ENCODE data around the gene GPR157.
"Not testable (repeated sequence)": the region's sequence is repeated elsewhere in the genome, so short reads cannot be mapped to it uniquely, and the experiment has no call there.

Gene GPR157

GRCh38 chr1:9145714-9146113, 16.8 kb upstream of the GPR157 start:
- H3K4me3 ChIP-seq = no peak overlapping the region
- peaks cover 0 to 17% (median 12%) of the 10 kb centered on the region in 4 donors for H3K4me1 ChIP-seq
- peaks cover 0 to 7% (median 0%) of the 10 kb centered on the region in 3 donors for H3K36me3 ChIP-seq
- DNase-seq = no peak
- no peak for TF ChIP-seq CTCF (IDR thresholded peaks at IDR 0.05)
- no peaks in the 10 kb centered on the region for H3K9me3 ChIP-seq
- H3K27ac ChIP-seq = no peak overlapping the region
- H3K27me3 ChIP-seq = no peaks in the 10 kb centered on the region
- intact Hi-C loops (cut with DNase I; ENCODE audit: low total_unique reads) = loop anchor here (2.0 kb wide), 1 partner anchor 49 kb away; no protein-coding TSS in a partner anchor

- Histone ChIP-seq H3K4me3 (no peak overlapping the region), H3K27me3 (no peaks in the 10 kb centered on the region), H3K27ac (no peak overlapping the region), H3K4me1 (peaks cover 0 to 12% (median 8%) of the 10 kb centered on the region in 4 donors), H3K36me3 (peaks cover 0 to under 1% (median 0%) of the 10 kb centered on the region in 3 donors), H3K9me3 (no peaks in the 10 kb centered on the region)
- intact Hi-C loops (cut with DNase I; ENCODE audit: low total_unique reads) = loop anchor here (2.0 kb wide), 1 partner anchor 50 kb away; no protein-coding TSS in a partner anchor
- TF ChIP-seq CTCF (IDR thresholded peaks at IDR 0.05) = no peak
- DNase-seq = no peak
Measured at GRCh38 chr1:9145021-9145668, 16.2 kb upstream of the GPR157 start.

GRCh38 chr1:9144494-9144893, 15.6 kb upstream of the GPR157 start:
- intact Hi-C loops (cut with DNase I; ENCODE audit: low total_unique reads) = loop anchor here (2.0 kb wide), 1 partner anchor 50 kb away; no protein-coding TSS in a partner anchor
- not testable (repeated sequence) for H3K27ac ChIP-seq, H3K27me3 ChIP-seq, H3K9me3 ChIP-seq, H3K36me3 ChIP-seq, H3K4me1 ChIP-seq, H3K4me3 ChIP-seq, DNase-seq

GRCh38 chr1:9143250-9143649, 14.3 kb upstream of the GPR157 start:
- no peaks in the 10 kb centered on the region for H3K27me3 ChIP-seq
- no peak for TF ChIP-seq CTCF (IDR thresholded peaks at IDR 0.05)
- DNase-seq = peak; percentile 66 to 73
- no peaks in the 10 kb centered on the region for H3K9me3 ChIP-seq
- no peaks in the 10 kb centered on the region for H3K4me1 ChIP-seq
- no peak overlapping the region for H3K27ac ChIP-seq
- H3K36me3 ChIP-seq = no peaks in the 10 kb centered on the region
- intact Hi-C loops (cut with DNase I; ENCODE audit: low total_unique reads) = no loop called here
- H3K4me3 ChIP-seq = no peak overlapping the region

DNA sequence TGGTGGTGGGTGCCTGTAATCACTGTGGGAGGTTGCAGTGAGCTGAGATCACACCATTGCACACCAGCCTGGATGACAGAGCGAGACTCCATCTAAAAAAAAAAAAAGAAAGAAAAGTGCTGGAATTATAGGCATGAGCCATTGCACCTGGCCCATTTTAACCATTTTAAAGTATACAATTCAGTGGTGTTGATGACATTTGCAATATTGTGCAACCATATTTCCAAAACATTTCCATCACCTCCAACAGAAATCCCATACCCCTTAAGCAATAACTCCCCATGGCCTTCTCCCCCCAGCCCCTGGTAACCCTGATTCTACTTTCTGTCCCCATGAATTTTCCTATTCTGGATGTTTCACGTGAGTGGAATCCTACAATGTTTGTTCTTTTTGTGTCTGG, 11.0 kb upstream of the GPR157 start:
- Histone ChIP-seq H3K36me3 (no peaks in the 10 kb centered on the region), H3K4me3 (no peak overlapping the region), H3K27me3 (no peaks in the 10 kb centered on the region), H3K4me1 (no peaks in the 10 kb centered on the region), H3K27ac (no peak overlapping the region), H3K9me3 (no peaks in the 10 kb centered on the region)
- DNase-seq = no peak
- no peak for TF ChIP-seq CTCF (IDR thresholded peaks at IDR 0.05)
- intact Hi-C loops (cut with DNase I; ENCODE audit: low total_unique reads) = loop anchor here (10.0 kb wide), 1 partner anchor 105 kb away; no protein-coding TSS in a partner anchor

GRCh38 chr1:9136932-9137331, 8.0 kb upstream of the GPR157 start:
- no peak overlapping the region for H3K4me3 ChIP-seq
- DNase-seq = no peak
- no peak for TF ChIP-seq CTCF (IDR thresholded peaks at IDR 0.05)
- H3K9me3 ChIP-seq = no peaks in the 10 kb centered on the region
- H3K27me3 ChIP-seq = no peaks in the 10 kb centered on the region
- H3K36me3 ChIP-seq = no peaks in the 10 kb centered on the region
- H3K4me1 ChIP-seq = no peaks in the 10 kb centered on the region
- intact Hi-C loops (cut with DNase I; ENCODE audit: low total_unique reads) = loop anchor here (10.0 kb wide), 1 partner anchor 108 kb away; no protein-coding TSS in a partner anchor
- H3K27ac ChIP-seq = no peak overlapping the region
